ENCODE data around the gene NEK6.

The NEK6 gene

DNA sequence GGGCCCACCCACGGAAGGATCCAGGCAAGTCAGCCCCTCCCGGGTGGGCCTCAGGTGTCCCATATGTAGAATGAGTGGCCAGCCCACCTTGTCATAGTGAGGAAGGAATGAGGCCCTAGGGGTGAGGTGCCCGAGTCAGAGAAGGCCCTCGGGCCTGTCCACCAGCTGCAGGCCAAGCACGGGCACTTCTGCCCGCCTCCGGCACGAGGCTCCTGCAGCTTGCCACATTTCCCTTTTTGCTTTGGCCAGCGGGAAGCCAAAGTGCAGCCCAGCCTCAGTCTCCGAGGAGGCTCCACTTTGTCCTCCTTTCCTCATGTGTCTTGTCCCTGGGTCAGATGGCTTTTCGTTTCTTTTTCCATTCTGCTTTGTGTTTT, 84.6 kb downstream of the NEK6 start:
- H3K79me1 ChIP-seq (replicated peaks; ENCODE audit: low read length, poor library complexity, severe bottlenecking) = peaks cover 48% of the 10 kb centered on the region
- peaks cover 82 to 92% of the 10 kb centered on the region in 2 experiments for H3K36me3 ChIP-seq (ENCODE audit: control insufficient read depth in 1 of 2, insufficient read depth in 2 of 2, low read depth in 1 of 2, low read length in 2 of 2)
- no peak overlapping the region for H2BK120ac ChIP-seq (ENCODE audit: low read depth, low read length)
- H3K14ac ChIP-seq (ENCODE audit: low read length in 2 of 2) = peak overlapping the region in 1 of 2 experiments; percentile 58
- peak overlapping the region; percentile 41 for H4K91ac ChIP-seq (ENCODE audit: low read length)
- no peak overlapping the region for H3K23ac ChIP-seq (ENCODE audit: low read length in 2 of 2)
- peaks cover 9% of the 10 kb centered on the region for H3K9me3 ChIP-seq (ENCODE audit: control insufficient read depth, low read length)
- peak overlapping the region in 1 of 2 experiments; percentile 7 for H3K4me3 ChIP-seq (ENCODE audit: insufficient read depth in 1 of 2, low read depth in 1 of 2, low read length in 2 of 2)
- 89% methylated on average over 11 of the region's 11 CpGs for WGBS
- H3K18ac ChIP-seq (ENCODE audit: low read depth in 1 of 2, low read length in 2 of 2) = peak overlapping the region; percentile 41 to 79
- peak overlapping the region; percentile 31 for H2BK5ac ChIP-seq (ENCODE audit: low read depth, low read length, poor library complexity, severe bottlenecking)
- no peaks in the 10 kb centered on the region for H3K27me3 ChIP-seq (ENCODE audit: control insufficient read depth in 1 of 2, insufficient read depth in 1 of 2, low read length in 2 of 2)
- DNase-seq = no peak
- H4K8ac ChIP-seq (ENCODE audit: low read length) = peak overlapping the region; percentile 82
- H2AFZ ChIP-seq (ENCODE audit: low read depth, low read length) = no peak overlapping the region
- H3K27ac ChIP-seq (ENCODE audit: low read length, poor library complexity, severe bottlenecking) = peak overlapping the region; percentile 94
- H2BK15ac ChIP-seq (ENCODE audit: low read depth, poor library complexity, severe bottlenecking) = no peak overlapping the region
- H2BK12ac ChIP-seq (ENCODE audit: low read length in 2 of 2) = peak overlapping the region in 1 of 2 experiments; percentile 6
- peak overlapping the region in 1 of 2 experiments; percentile 25 for H3K4ac ChIP-seq (ENCODE audit: low read depth in 1 of 2, low read length in 2 of 2)
- H3K9ac ChIP-seq (ENCODE audit: low read length) = peak overlapping the region; percentile 68
- H2AK5ac ChIP-seq (ENCODE audit: low read length, severe bottlenecking) = peak overlapping the region; percentile 85
- peaks cover 56% of the 10 kb centered on the region for H3K4me1 ChIP-seq (ENCODE audit: control insufficient read depth, insufficient read depth, low read depth, low read length)
- H3K4me2 ChIP-seq (ENCODE audit: low read length, poor library complexity, severe bottlenecking) = no peak overlapping the region

DNA sequence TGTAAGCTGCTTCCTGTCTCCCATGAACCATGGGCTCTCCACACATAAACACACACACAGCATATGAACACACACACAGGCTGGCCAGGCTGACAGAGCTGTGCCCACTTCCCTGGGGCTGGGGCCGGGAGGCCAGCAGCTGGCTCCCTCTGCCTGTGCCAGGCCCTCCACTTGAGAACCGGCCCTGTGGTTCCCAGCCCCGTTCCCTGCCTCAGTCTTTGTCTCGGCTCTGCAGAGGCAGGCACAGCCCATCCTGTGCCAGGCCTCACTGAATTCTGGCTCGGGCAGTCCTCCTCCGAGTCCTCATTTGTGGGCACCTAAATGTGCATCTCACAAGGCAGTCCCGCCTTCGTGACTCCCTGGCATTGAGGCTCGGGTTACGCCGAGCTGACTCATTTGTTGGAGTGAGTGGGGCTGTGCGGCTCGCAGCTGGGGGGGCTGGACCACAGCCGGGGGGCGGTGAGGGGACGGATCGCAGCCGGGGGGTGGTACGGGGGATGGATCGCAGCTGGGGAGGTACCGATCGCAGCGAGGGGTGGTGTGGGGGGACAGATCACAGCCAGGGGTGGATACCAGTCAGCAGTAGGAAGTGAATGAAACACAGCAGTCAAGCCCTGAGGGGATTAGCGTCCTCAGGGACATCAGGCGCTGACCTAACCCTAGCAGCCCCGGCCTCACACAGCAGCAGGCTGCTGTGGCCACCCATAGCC, 85.2 kb downstream of the NEK6 start:
- DNase-seq = peak; percentile 87
- peak overlapping the region; percentile 31 for H2BK5ac ChIP-seq (ENCODE audit: low read depth, low read length, poor library complexity, severe bottlenecking)
- H3K79me1 ChIP-seq (replicated peaks; ENCODE audit: low read length, poor library complexity, severe bottlenecking) = peaks cover 51% of the 10 kb centered on the region
- H3K36me3 ChIP-seq (ENCODE audit: control insufficient read depth in 1 of 2, insufficient read depth in 2 of 2, low read depth in 1 of 2, low read length in 2 of 2) = peaks cover 82 to 93% of the 10 kb centered on the region in 2 experiments
- H4K91ac ChIP-seq (ENCODE audit: low read length) = peak overlapping the region; percentile 25
- no peak overlapping the region for H2BK120ac ChIP-seq (ENCODE audit: low read depth, low read length)
- H3K4me1 ChIP-seq (ENCODE audit: control insufficient read depth, insufficient read depth, low read depth, low read length) = peaks cover 57% of the 10 kb centered on the region
- H2BK15ac ChIP-seq (ENCODE audit: low read depth, poor library complexity, severe bottlenecking) = no peak overlapping the region
- H3K18ac ChIP-seq (ENCODE audit: low read depth in 1 of 2, low read length in 2 of 2) = peak overlapping the region; percentile 28 to 86
- H3K4me2 ChIP-seq (ENCODE audit: low read length, poor library complexity, severe bottlenecking) = no peak overlapping the region
- H3K4me3 ChIP-seq (ENCODE audit: insufficient read depth in 1 of 2, low read depth in 1 of 2, low read length in 2 of 2) = peak overlapping the region in 1 of 2 experiments; percentile 7
- H2BK12ac ChIP-seq (ENCODE audit: low read length in 2 of 2) = no peak overlapping the region
- peaks cover 3% of the 10 kb centered on the region for H3K9me3 ChIP-seq (ENCODE audit: control insufficient read depth, low read length)
- H2AK5ac ChIP-seq (ENCODE audit: low read length, severe bottlenecking) = peak overlapping the region; percentile 85
- H2AFZ ChIP-seq (ENCODE audit: low read depth, low read length) = no peak overlapping the region
- peak overlapping the region; percentile 94 for H3K27ac ChIP-seq (ENCODE audit: low read length, poor library complexity, severe bottlenecking)
- H4K8ac ChIP-seq (ENCODE audit: low read length) = peak overlapping the region; percentile 82
- H3K27me3 ChIP-seq (ENCODE audit: control insufficient read depth in 1 of 2, insufficient read depth in 1 of 2, low read length in 2 of 2) = no peaks in the 10 kb centered on the region
- peak overlapping the region in 1 of 2 experiments; percentile 9 for H3K4ac ChIP-seq (ENCODE audit: low read depth in 1 of 2, low read length in 2 of 2)
- peak overlapping the region; percentile 68 for H3K9ac ChIP-seq (ENCODE audit: low read length)
- no peak overlapping the region for H3K23ac ChIP-seq (ENCODE audit: low read length in 2 of 2)
- WGBS = 44% methylated on average over 23 of the region's 26 CpGs
- H3K14ac ChIP-seq (ENCODE audit: low read length in 2 of 2) = peak overlapping the region in 1 of 2 experiments; percentile 60

DNA sequence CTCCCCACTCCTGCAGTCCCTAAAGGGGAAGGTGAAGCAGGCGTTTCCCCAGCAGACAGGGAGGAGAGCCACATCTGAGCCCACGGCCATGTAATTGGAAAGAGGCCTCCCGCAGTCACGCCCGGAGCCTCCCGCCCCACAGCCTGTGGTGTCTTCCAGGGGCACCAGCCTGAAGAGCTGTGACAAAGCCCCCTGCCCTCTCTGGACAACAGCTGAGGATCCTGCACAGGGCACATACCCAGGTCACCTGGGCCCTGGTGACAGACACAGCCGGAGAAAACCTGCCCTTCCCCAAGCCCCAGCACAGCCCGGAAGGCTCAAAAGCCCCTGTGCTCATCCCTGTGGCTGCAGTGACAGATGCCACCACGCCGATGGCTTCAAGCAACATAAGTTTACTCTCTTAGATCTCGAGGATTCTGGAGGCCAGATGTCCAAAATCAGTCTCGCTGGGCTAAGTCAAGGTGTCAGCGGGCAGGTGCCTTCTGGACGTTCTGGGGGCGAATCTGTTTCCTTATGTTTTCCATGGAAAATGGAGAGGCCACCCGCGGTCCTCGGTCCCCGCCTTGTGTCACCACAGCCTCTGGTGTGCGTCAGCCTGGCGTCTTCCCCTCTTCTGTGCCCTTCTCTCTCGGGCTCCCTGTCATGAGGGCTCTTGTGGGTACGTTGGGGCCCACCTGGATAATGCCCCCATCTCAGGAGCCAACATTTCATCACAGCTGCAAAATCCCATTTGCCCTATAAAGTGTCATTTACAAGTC, 86.0 kb downstream of the NEK6 start:
- H2AK5ac ChIP-seq (ENCODE audit: low read length, severe bottlenecking) = peak overlapping the region; percentile 66
- H3K9ac ChIP-seq (ENCODE audit: low read length) = peak overlapping the region; percentile 31
- peak overlapping the region; percentile 91 for H3K27ac ChIP-seq (ENCODE audit: low read length, poor library complexity, severe bottlenecking)
- peak overlapping the region; percentile 29 for H4K8ac ChIP-seq (ENCODE audit: low read length)
- peak overlapping the region; percentile 28 to 86 for H3K18ac ChIP-seq (ENCODE audit: low read depth in 1 of 2, low read length in 2 of 2)
- H3K23ac ChIP-seq (ENCODE audit: low read length in 2 of 2) = no peak overlapping the region
- no peak overlapping the region for H2AFZ ChIP-seq (ENCODE audit: low read depth, low read length)
- WGBS = 93% methylated on average over 23 of the region's 23 CpGs
- H3K9me3 ChIP-seq (ENCODE audit: control insufficient read depth, low read length) = no peaks in the 10 kb centered on the region
- H3K4me1 ChIP-seq (ENCODE audit: control insufficient read depth, insufficient read depth, low read depth, low read length) = peaks cover 58% of the 10 kb centered on the region
- no peak overlapping the region for H3K4me2 ChIP-seq (ENCODE audit: low read length, poor library complexity, severe bottlenecking)
- H3K36me3 ChIP-seq (ENCODE audit: control insufficient read depth in 1 of 2, insufficient read depth in 2 of 2, low read depth in 1 of 2, low read length in 2 of 2) = peaks cover 82 to 94% of the 10 kb centered on the region in 2 experiments
- H2BK120ac ChIP-seq (ENCODE audit: low read depth, low read length) = no peak overlapping the region
- no peaks in the 10 kb centered on the region for H3K27me3 ChIP-seq (ENCODE audit: control insufficient read depth in 1 of 2, insufficient read depth in 1 of 2, low read length in 2 of 2)
- H2BK15ac ChIP-seq (ENCODE audit: low read depth, poor library complexity, severe bottlenecking) = no peak overlapping the region
- H3K4ac ChIP-seq (ENCODE audit: low read depth in 1 of 2, low read length in 2 of 2) = peak overlapping the region in 1 of 2 experiments; percentile 9
- H3K79me1 ChIP-seq (replicated peaks; ENCODE audit: low read length, poor library complexity, severe bottlenecking) = peaks cover 47% of the 10 kb centered on the region
- DNase-seq = no peak
- H3K14ac ChIP-seq (ENCODE audit: low read length in 2 of 2) = no peak overlapping the region
- no peak overlapping the region for H3K4me3 ChIP-seq (ENCODE audit: insufficient read depth in 1 of 2, low read depth in 1 of 2, low read length in 2 of 2)
- no peak overlapping the region for H4K91ac ChIP-seq (ENCODE audit: low read length)
- H2BK12ac ChIP-seq (ENCODE audit: low read length in 2 of 2) = no peak overlapping the region
- H2BK5ac ChIP-seq (ENCODE audit: low read depth, low read length, poor library complexity, severe bottlenecking) = peak overlapping the region; percentile 67

All from mesenchymal stem cell (in vitro differentiated cells and primary cell).